Globus pallidus (tissue), 1 donor: ENCODE data around the gene LDB2.
A peak's percentile ranks its signal among the peaks of the same experiment; 100 is the strongest.

Experiments used
- DNase-seq: peaks from one replicate; pipeline ENCODE4 v3.0.0-alpha.2; 2015; ENCODE audit warnings: low spot score

The LDB2 gene

DNA sequence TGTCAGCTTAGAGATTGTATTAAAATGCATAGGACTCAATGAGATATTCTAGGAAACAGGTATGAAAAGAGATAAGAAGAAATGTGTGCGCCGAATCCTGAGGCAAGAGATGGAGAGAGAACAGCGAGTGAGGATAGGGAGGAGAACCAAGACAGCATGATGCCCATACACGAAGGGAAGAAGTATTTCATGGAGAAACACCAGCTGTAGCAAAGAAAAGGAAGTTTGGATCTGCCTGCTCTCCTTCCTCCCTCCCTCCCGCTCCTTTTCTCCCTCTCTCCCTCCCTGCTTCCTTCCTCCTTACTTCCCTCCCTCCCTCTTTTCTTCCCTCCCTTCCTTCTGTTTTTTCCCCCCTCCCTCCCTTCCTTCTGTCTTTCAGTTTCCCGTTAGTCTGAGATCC lies 353.6 kb downstream of the LDB2 start:
- DNase-seq = no peak

DNA sequence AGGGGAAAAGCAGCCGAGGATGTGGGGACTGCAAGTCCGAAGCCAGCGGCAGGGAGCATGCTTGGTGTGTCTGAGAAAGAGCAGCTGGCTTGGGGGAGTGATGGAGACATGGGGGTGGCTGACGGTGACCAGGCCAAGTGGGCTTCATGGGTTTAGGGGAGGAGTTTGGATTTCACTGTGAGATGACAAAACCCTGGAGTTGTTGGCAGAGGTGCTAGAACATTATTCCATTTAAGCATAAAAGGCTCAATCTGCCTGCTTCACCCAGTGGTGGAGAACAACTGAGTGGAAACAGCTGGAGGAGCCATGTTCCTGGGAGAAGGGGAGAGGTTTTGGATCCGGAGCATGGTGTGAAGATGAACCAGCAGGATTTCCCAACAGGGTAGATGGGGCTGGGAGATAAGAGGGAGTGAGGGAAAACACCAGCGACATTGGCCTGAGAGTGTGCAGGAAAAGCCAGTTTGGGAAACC lies 354.2 kb downstream of the LDB2 start:
- DNase-seq = no peak

DNA sequence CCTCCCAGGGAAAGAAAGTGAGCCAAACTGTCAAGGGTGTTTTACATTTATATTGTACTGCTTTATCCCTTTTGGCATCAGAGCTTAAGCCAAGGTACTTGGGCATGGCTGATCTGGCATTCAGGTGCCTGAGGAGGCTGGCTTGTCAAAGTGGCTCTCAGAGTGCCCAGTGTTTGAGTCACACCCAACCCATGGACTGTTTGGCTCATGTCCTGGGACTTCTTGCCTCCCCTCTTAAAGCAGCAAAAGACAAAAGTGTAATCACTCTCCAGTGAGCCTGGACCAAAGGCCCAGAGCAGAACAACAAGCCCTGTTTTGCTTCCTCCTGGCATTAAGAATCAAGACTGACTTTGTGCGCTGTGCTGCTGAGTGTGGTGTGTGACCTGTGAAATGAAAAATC lies 360.5 kb downstream of the LDB2 start:
- DNase-seq = peak; percentile 54

DNA sequence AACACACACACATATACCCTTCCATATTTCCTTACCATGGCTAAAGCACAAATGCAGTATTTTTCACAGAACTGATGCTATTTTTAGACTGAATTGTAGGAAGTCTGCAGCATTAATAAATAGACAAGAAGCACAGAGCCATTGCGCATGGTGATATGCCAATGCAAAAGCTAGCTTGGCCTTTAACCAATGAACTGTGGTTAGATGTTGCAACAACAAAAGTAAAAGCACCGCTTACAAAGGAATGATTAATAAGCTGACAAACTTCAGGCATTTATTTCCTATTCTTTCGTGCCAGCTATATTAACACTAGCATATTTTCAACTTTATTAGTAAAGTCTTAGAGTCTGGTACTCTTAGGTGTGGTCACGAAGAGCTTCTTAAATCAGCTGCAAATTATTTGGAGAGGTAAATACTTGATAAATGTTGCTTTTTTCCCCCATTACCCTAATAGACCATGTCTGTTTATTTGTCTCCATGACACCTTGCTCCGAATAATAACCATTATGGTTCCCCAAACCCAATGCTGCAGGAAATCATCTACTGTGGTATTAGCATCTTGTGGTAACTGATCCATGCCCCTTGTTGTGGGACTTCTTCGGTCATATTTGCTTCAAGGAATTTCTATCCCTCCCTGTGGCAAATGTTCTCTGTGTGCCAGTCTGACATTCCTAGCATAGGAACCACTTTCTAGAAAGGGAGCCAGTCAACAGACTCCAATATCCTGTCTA lies 366.0 kb downstream of the LDB2 start:
- DNase-seq = no peak

DNA sequence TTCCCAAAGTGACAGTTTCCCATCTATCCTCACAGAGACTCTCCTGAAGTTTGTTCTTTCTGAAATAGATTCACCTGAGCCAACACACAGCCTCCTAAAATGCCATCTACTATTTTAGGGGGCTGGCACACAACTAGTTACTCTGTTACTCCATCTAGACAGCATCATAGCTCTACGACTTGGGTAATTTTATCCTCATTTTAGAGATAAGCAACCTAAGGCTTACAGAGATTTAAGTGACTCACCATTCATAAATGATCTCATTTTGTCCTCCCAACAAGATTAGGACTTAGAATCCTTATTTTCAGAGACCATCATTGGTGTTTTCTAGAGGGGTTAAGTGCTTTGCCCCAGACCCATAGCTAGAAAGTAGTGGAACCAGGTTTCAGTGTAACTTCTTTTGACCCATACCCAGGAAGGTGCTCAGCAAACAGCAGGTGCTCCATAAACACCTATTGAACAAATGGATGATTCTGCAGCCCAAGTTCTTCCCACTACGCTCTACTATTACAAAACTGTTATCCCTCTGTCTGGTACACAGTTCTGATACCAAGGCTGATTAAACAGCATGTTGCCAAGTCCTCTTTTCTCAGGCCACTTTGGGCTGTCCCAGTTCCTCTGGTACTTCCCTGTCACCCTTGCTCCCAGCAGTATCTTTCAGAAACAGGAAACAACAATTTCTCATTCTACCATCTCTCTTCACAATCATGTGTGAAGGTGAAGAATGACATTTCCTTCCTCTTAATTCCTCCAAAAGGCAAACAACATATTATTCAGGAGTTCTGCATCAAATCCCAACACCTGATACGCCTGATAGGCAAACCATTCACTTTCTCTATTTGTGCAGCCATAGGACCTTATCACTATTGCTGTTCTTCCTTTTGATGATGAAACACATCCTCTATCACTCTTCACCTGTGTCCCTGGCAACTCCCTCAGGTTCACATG lies 367.5 kb downstream of the LDB2 start:
- DNase-seq = no peak

DNA sequence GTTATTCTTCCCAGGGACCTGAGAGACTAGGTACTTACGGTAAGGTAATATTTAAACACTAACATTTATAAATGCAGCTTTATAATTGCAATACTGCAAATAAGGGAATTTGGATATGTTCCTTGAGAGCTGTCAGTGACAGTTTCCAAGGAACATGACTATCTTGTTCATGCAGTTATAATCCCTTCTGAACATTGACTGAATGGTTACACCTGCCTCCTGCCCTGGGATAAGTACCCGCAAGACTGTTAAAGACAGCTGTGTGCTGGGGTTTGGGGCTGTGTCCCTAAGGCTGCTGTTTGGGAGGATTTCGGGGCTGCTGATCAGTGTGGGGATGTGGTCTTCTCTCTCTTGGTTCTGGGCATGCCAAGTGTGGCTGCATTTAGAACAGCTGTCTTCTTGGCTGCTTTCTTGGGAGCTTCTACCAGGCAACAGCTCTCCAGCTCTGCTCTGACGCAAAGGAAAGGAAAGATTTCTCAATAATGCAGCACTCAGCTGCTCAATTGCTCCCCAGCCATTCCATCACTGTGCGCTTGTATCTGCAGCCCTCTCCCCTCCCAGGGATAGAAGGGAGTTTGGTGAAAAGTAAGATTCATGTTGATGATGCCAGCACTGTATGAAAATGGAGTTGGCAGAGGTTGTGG lies 373.4 kb downstream of the LDB2 start:
- DNase-seq = no peak

DNA sequence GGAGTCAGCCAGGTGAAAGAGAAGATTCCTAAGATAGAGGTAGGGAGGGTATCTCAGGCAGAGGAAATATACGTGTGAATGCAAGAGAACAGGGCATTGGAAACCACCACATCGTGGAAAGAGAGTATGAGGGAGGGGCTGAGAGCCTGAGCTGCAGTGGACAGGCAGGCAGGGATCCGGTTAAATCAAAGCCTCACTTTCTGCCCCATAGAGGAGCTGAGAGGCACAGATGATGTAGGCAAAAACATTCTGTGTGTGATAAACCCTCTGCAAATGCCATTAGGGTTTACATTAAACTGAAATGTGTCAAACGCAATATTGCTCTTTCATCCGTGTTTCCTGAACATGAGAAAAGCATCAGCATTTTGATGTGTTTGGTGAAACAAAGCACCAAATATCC lies 374.0 kb downstream of the LDB2 start:
- no peak for DNase-seq

DNA sequence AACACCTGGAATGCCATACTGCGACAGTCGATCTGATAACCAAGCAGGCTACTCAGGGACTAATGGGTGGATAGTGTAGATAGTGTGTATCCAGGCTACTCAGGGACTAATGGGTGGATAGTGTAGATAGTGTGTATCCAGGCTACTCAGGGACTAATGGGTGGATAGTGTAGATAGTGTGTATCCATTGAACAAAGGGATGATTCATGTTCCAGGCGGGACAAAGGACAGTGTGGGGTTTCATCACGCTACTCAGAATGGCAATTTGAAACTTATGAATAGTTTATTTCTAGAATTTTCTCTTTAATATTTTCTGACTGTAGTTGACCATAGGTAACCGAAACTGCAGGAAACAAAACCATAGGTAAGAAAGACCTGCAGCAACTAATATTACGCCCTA lies 374.9 kb downstream of the LDB2 start:
- peak; percentile 61 for DNase-seq

DNA sequence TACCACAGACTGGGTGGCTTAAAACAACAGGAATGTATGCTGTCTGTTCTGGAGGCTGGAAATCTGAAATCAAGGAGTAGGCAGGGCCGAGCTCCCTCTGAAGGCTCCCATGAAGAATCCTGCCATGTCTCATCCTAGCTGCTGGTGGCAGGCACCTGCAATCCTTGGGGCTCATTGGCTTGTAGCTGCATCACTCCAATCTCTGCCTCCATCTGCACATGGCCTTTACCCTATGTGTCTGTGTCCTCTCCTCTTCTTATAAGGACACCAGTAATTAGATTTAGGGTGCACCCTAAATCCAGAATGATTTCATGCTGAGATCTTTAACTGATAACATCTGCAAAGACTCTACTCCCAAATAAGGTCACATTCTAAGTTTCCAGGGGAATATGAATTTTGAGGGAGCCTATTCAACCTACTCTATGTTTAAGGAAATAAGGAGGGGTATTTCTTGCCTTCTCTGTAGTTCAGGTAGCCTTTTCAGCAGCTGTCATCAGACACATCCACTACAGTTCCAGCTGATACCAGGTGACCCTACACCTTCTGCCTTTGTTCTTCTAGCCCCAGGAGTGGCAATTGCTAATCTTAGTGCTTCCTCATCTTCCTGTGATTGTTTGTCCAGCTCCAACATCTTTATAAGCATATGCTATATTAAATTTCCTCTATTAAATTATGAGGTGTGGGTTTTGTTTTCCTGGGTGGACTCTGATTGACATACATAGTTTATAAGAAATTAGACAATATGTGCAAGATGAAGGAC lies 377.1 kb downstream of the LDB2 start:
- no peak for DNase-seq

DNA sequence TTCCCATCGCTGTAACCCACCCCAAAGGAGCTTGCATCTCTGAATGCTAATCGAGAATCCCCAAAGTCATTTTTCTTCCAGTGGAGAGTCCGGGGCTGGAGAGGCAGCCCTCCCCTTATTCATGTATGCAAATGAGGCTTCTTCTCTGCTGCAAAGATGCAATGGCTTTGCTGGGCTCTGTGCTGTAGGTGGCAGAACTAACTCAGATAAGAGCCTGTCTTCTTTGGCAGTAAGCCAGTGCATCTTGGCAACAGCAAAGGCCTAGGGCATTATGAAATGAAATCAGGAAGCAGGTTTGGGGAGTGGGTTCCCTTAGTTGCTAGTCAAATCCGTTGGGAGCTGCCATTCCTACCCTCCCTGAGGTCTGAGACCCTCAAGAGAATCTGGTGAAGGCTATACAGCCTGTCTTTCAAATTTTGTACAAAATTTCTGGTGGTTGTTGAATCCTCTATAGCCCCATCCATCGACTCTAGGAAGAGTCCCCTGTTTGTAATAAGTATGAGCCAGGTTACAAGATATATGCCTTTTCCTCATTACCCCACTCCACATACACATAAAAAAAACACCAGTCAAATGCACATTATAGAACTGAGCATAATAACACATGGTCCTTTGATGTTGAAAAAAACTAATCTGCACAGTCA lies 381.5 kb downstream of the LDB2 start:
- peak; percentile 86 for DNase-seq

DNA sequence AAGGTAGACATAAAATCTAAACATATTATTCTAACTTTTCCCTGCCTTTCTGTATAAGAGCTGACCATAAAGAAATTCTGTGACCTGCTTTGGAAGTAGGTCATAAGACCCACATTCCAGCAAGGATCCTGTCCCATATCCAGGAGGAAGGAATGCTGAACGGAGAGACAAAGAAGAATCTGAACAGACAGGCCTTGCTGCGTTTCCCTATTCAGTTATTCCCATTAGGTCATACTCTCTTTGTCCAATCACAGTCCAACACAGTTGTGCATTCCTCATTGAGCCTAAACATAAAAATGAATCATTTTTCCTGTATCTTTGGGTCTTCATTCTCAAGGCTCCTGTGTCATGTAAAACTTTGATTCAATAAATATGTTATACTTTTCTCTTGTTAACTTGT lies 384.6 kb downstream of the LDB2 start:
- no peak for DNase-seq

DNA sequence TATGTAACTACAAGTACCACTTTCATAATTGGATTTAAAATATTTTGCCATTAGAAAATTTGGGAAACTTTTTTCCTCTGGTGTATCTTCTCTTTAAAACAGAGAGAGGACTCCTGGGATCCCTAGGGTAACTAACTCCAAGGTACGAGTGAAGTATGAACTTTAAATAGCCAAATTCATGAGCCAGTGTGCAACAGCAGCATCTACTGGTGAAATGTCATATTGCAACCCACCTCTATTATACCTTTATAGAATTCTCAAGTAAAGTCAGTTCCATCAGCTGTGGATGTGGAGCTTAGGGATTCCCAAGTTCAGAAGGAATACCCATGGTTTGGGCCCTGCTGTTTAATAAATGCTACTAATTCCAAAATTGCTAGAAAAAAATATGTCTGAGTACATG lies 389.5 kb downstream of the LDB2 start:
- no peak for DNase-seq

DNA sequence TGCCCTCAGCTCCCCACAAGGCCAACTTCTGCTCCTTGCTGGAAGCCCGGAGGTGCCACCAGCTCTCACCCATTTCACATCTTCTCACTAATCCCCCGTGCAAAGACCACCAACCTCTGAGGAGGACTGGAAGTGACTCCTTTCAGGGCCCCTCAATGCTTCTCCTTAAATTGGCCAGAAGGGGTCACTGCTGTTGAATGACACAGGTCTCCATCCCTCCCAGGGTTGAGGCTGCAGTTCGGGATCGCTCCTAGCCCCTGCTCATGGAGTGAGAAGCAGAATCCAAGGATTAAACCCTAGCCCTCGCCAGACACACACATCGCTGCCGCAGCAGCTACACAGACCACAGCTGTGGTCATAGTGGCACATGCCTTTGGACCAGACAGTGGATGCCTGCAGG lies 392.7 kb downstream of the LDB2 start:
- no peak for DNase-seq

DNA sequence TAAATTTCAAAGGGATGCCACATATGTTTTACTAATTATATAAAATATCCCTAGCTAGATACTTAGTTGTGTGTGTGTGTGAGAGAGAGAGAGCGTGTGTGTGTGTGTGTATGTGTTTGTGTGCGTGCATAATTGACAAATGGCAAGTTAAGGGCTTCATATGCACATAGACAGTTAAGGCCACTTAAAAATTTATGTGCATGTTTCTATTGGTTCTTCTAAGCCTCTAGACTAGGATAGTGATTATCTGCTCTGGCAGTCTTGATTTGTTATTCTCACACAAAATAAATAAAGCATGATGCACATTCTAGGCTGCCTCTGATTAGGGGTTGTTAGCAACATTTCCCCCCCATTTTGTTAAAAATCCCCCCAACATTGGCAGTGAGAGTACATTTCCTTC lies 393.2 kb downstream of the LDB2 start:
- DNase-seq = no peak

DNA sequence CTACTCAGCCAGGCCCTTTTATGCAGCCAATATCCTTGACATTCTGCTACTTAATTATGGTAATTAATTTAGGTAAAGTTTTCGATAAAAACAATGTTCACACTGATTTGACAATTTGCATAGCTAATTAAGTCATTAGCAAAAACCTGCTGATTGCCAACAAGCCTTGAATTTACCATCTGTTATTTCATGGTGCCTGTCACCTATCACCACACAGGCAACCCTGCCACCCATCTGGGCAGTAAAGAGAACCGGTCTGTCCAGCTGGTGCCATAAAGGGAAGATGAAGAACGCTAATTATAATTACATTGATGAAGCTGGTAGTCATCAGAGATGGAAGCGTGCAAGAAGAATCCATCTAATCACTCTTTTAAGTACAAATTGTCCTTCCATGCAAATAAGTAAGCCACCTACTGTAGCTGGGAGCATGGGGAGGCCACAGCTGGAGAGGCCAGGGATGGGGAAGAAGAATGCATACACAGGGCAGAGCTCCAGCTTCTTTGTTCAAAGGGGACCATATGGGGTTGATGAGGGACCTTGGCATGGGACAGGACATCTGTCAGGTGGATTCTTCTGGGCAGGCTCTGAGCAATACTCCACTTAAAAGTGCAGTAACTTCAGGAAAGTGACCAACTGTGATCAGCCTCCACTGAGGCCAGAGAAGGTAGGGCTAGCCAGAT lies 394.9 kb downstream of the LDB2 start:
- DNase-seq = no peak

DNA sequence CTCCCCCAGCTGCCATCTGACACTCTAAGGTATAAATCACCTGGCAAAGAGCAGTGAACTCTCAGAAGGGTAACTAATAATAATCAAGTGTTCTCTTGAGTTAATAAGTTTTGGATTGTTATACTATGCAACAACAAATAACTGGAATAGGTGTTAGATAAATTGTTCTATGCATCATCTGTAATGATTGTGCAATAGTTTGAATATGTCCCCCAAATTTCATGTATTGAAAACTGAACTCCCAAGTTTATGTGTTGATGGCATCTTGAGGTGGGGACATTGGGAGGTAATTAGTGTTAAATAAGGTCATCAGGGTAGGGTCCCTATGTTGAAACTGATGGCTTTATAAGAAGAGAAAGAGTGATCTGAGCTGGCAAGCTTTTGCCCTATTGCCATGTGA lies 399.5 kb downstream of the LDB2 start:
- no peak for DNase-seq

DNA sequence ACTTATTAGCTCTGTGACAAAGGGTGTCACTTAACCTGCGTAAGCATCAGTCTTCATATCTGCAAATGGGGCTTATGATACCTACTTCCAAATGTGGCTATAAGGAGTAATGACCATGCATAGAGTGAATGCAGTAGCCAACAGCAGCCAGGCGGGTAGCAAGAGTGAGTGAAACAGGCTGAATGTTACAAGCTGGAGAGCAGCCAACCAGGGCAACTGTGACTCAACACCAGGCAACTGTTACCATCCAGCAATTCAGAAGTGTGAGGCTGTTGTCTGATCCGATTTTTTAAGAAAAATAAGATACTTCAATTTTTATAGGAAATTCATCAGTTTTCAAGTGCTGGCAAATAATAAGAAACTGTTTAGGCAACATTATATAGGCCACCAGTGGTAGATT lies 401.9 kb downstream of the LDB2 start:
- DNase-seq = no peak

DNA sequence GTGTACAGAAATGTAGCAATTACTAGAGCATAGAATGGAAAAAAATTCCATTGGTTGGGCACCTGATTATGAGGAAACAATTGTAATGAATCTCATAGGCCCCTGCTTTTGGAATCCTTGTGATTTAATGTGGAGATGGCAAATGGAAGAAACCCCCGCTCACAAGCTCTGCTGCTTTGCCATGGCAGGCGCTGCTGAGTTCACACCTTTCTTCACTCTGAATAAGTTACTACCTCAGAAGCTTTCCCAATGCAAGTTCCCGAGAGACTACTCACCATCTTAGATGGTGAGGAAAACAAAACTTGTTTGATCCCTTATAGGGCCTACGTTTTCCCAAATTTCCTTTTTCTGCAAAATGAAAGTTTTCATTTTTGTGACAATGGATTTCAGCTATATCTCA lies 405.6 kb downstream of the LDB2 start:
- no peak for DNase-seq

DNA sequence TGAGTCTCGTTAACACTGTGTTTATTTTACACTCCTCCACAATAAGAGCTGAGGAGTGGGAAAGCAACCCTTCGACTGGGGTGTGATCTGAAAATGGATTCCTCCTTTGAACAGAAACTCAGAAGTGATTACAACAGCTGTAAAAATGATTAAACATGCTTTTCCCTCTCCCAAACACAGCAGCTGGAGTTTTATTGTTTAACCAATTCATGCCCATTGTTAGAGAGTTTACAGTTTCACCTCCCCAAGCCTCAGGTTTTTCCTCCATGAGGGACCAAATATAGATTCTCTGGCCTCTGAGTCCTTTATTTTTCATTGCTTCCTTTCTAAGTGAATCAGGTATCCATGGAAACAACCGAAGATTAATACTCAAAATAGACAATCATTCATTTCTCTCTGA lies 409.2 kb downstream of the LDB2 start:
- DNase-seq = no peak

DNA sequence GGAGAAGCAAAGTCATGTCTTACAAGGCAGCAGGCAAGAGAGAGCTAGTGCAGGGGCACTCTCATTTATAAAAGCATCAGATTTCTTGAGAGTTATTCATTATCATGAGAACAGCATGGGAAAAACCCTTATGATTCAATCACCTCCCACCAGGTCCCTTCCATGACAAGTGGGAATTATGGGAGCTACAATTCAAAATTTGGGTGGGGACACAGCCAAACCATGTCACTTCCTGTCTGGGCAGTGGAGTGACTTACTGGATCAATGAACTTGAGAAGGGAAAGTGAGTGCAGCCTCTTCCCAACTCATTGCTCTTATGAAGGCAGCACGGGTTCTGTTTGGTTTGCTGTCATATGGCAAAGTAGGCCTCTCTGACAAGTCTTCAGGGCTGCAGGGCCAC lies 410.4 kb downstream of the LDB2 start:
- DNase-seq = no peak

DNA sequence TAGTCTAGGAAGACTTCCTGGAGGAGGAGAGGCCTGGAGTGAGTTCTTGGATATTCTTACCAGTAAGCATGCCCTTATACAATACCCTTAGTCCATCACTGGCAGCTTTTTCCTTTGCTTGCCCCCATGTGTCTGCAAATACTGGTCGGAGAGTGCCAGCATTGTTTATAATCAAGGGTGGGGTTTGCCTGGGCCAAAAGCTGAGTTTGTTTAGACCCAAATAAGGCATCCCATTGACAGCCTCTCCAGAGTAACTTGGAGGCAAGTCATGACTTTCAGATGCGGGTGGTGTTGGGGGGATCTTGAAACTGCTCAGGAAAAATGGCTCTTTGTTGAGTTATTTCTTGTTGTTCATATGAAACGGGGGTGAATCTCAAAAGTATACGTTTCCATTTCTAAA lies 413.7 kb downstream of the LDB2 start:
- DNase-seq = peak; percentile 7
